ENCODE results near the gene LAMB1.
A peak's percentile ranks its signal among the peaks of the same experiment; 100 is the strongest.

LAMB1 gene

DNA sequence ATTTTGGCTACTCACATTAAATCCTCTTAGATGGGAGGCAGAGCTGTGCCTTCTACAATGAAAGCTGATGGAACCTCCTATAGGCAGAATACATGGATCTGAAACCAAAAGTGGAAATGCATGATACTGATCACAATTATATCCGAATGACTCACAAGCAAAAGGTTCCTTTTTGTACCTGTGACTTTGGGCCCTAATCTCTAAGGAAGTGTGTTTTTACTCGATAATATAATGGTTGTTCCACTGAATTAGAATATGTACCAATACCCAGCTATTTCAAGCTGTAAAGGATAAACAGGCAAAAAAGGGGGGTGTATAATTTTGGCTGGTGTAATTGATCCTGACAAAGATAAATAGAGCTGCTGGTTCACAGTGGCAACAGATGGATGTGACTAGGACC lies 17.6 kb upstream of the LAMB1 start:
- no peak for DNase-seq

DNA sequence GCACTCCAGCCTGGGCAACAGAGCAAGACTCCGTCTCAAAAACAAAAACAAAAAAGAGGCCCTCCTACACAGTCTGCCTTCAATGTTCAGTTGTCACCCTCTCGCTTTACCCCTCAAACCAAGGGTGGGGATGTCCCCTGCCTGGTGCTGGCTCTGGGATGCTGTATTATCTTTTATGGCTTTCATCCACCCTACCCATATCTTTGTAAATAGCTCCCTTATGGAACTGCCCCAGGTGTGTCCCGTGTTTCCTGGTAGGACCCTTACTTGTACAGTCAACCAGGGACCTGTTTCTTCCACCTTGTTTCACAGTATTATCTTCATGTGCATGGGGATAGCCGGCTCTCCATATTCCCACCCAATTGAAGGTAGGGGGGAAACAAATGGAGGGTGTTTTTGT lies 15.7 kb upstream of the LAMB1 start:
- DNase-seq: no peak

DNA sequence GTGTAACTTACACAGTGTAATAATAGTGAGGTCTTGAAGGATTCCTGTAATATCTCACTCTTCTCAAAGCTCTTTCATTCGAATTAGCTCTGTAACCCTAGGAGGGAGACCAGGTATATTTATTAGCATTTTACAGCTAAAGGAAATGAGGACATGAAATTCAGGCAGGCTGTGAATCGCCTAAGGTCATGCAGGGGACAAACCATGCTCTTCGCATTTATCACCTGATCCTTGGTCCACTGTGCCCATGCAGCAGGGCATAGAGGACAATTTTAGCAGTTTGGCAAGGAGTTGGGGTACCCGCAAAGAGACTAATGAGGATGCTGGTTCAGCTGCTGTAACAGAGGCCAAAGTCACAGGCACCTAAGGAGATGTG lies 14.8 kb upstream of the LAMB1 start:
- DNase-seq: no peak

DNA sequence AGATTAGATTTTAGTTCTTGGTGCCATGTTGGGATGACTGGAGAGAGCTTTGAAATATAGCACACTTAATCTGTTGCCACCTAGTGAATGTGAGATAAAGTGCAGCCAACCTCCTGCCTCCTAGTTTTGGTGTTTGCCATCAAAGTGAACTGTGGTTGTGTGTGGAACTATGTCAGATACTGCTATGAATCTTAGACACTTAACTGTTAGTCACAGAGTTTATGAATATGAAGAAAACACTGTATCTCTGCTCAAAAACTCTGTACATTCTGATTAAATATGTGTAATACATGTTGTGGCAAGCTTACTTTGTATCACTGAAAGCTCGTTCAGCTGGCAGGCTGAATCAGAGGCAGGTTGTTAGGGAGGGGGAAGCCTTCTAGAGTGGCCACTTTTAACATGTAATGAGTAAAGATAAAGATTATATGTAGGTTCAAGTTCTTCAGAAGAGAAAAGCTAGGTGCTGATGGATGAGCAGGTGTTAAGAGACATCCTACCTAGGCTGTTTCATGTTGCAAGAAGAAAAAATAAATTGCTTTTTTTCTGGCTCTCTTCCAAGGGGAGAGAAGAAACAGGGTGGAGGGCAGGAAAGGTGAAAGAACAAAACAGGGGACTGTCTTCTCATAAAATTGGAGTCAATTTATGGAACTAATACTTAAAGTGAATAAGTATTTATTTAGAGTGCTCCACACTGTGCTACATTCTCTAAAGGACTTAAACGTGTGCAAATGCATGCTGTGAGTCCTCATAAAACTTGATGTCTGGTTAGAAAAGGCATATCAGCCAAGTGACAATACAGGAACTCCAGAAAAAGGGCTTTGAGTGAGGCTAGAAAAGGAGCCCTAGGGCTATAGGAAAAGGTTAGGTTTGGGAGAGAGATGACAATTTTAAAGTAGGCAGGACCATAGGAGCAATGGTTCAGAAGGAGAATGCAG lies 14.1 kb upstream of the LAMB1 start:
- DNase-seq: no peak

DNA sequence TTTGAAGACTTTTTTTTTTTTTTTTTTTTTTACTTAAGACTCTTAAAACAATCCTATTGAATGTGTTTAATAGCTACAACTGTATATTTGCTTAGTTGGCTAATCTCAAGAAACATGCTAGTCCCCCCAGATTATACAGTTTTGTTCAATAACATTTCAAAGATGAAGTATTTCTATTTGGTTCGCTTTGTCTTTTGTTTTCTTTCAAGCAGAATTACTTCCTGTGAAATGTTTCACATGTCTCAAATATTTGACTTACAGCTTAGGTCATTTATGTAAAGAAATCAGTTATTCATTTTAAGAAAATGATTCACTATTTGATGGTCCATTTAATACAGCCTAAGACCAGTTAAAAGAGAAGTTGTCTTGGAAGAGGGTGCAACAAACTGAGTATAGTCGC lies 12.8 kb upstream of the LAMB1 start:
- DNase-seq: no peak

DNA sequence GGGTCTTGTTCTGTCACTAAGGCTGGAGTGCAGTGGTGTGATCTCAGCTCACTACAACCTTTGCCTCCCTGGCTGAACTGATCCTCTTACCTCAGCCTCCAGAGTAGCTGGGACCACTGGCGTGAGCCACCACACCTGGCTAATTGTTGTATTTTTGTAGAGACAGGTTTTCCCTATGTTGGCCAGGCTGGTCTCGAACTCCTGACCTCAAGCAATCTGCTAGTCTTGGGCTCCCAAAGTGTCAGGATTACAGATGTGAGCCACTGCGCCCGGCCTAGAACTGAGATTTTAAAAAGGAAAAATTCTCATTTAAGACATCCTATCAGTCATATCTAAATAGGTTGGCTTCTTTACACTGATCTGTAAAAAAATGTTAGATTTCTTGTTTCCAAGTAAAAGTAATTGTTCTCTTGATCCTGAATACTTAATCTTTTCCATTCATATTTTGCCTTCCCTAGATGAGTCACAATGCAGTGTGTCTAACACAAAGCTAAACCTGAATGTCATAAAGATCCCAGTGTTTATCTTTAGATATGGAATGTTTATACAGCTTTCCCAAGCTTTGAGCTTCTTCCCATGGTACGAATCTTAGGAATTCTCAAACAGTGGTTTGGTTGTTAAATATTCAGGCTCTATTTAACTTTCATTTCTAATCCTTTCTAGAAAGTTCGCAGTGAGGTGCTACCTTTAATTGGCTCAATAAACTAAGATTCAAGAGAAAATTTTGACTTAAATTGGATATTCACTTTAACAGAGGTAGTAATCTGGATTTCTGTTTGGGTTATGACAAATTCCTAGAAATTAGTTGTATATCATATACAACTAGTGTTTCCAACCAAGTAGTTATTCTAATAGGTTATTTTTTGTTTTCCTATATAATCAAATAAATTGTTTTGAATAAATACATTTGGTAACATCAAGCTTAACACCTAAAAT lies 12.1 kb upstream of the LAMB1 start:
- DNase-seq: no peak

DNA sequence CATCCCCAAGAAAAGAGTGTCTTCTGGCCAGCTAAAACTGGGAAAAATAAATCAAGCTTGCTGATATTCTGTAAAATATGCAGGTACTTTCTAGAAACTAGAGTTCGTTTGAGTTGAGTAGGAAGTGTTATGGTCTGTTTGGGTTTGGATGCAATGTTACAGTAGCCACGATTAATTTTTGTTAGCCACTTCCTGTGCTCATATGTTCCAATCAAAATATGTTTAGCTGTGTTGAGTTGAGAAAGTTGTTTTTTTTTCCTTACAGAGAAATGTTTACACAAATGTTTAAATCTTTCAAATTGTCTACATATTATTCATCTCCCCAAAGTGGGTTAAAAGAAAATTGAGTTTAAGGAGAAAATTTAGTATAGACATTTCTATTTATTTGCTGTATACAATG lies 11.3 kb upstream of the LAMB1 start:
- DNase-seq: no peak

DNA sequence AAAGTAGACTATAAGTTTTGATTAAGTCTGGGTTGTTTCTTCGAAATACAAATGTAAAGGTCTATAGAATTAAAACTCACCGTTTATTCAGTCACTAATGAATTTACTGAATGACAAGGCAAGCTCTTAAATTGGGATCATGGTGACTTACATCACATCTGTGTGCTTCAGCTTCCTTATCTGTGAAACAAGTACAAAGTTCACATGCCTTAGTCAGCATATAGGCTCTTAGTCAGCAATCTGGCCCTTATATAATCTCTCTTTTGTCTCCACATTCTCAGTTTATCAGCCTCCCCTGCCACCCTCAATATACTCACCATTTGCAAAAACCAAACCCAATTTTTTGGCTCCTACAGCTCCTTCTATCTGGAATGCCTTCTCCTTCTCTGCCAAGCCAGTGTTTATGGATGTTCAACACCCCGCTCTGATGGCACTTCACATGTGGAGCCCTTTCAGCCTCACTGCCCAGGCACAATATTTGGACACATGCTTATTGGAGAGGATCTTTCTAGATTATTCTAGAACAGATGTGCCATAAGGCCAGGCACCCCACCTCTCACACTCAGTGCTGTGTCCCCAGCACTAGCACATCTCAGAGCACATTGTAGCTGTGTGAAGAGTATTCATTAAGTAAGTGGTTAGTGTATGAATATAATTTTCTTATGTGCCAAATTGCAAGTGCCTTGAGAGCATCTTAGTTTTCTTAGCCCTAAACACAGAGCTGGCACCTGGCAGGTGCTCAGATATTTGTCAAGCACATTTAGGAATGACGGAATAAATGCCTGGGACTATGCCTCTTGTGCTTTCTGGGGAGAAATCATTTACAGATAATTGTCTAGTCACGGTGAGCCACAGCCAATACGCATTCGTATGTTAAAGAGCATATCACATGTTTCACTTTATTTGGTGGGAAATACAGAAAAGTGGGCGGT lies 9.8 kb upstream of the LAMB1 start:
- DNase-seq: no peak

DNA sequence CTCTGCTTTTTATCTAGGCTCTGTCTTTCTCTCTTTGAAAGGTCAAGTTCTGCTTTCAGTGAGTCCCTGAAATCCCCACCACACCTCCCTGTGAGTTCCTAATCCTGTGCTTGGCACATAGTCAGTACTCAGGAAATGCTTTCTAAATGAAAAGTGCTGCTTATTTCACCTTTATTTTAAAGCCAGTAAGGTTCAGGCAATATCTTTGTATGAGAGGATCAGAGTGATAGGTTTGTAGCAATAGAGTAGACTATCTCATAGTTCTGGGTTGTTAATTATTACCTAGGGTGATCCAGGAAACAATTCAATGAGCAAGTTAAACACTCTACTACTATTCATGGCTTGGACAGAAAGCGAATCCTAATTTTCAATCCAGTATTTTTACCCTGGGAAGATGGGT lies 7.4 kb upstream of the LAMB1 start:
- no peak for DNase-seq

DNA sequence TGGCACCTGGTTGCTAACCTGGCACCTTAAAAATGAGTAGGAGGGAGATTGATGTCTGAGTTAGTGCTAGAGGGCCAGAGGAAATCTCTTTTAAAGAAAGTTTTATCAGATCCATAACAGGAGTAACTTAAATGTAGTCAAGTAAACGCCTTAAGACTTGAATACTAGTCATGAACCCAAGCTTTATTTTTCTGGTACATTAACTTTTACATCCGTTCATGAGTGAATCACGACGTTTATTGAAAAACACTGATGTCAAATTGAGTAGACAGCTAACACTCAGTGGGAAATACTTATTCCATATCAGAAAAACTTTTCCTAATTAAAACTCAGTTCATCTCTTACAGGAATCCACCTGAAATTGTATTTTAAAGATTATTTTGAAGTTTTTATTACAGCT lies 6.9 kb upstream of the LAMB1 start:
- DNase-seq: no peak

DNA sequence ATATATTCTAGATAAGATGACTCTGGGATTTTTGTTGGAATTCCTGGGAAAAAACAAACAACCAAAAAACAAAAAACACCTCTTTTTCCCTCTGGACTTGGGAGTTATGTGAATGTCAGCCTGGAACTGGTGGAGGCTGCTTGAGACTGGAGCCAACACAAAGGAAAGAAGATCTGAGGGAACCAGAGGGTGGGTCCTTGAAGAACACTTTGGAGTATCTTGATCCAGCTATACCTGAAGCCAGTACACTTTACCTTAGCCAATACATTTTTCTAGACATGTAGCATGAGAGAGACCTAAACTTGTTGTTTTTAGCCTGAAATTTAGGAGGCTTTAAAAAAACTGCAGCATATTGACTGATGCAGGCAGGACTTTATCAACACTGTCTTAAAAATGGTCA lies 5.9 kb upstream of the LAMB1 start:
- no peak for DNase-seq

DNA sequence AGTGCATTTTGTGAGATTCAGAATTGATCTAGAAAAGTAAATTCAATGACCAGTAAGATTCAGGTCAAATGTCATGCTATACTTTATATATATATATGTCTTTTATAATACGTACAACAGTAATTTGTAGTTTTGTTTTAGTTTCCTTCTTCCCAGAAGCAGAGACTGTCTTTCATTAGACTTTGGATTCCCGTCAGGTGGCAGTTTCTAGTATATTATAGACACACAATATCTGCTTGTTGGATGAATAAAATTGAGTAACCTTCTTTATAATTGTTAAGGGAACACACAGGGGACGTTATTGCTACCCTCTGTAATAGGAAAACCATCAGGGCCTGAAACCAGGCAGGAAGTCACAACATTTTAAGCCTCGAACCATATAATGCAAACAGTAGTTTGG lies 5.3 kb upstream of the LAMB1 start:
- DNase-seq: no peak

DNA sequence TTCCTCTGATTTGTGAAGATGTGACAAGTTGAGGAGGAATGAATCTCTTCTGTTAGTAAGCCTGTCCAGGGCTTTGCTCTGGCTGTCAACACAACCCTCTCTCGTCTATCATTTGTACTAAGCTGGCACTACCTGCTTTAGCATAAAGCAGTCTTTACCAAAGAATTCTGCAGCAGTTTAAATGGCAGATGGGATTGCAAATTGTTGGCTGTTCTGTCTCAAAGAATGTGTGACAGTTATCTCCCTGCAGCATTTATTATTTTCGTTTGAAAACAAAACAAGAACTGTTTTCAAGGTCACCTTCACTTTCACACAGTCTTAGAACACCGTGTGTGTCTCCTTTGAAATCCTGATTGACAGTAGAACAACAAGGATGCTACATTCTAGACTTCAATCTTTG lies 4.8 kb upstream of the LAMB1 start:
- DNase-seq: no peak

DNA sequence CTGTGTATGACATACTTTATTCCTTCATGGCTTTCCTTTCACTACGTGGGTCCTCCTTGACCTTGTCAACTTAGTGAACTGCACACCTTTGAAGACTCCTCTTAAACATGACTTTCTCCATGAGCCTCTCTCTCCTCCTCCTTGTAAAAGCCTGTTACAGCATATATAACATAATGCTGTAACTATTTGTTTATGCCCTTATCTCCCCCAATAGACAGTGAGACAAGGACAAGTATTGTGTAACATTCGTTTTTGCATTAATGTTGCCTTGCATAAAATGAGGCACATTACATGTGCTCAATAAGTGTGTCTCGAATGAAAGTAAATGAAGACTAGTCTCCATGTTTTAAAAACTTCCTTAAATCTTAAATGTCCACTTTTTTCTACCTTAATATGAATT lies 4.3 kb upstream of the LAMB1 start:
- DNase-seq: no peak

DNA sequence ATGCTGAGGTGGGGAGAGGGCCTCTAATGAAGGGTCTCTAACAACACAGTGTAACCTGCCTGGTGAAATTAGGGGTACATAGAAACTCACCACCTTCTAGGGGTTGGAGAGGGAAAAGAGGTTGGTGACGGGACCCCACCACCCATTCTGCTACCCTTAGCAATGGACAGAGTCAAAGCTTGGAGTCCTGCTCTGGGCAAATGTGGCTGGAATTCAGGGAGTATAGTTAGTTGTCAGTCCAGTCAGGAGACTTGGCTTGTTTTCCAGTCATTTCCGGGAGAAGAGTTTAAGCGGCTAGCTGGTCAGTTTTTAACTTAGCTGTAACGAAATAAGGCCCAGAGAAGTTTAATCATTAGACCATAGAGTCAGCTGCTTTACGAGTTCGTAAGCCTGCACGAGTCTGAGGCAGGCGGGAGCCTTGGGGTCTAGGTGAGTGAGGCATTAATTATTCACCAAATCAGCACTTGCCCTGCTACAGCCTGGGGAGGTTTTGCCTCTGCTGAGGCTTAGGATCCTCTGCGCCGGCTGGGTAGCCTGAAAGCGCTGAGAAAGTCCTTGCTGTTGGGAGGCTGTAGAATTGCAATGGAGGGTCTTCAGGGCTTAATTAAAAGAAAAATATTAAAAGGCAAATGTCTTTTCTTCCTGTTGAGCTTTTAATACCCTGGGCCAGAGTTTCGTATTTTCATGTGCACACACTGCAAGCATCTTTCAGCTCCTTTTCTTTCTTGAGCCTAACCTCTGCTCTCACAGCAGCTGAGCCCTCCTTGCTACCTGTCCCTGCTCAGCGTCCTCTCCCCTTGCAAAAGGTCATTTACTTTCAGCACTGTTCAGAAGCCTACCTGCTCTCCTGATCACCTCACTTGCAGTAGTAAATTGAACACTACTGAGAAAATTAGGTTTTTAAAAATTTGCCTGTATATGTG lies 1.5 kb upstream of the LAMB1 start:
- DNase-seq: peak; percentile 72

DNA sequence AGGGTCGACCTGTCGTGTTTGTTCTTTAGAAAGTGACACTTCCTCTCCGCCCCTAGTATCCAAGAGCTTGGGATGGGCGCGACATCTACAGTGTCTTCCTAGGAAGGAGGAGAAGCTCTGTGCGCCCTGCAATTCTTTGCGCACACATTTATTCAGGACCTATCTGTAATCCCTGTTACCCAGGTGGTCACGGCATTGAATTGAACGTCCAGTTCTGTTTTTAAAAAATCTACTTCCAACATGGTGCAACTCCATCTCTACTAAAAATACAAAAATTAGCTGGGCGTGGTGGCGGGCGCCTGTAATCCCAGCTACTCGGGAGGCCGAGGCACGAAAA lies 606 bp upstream of the LAMB1 start:
- DNase-seq: no peak

DNA sequence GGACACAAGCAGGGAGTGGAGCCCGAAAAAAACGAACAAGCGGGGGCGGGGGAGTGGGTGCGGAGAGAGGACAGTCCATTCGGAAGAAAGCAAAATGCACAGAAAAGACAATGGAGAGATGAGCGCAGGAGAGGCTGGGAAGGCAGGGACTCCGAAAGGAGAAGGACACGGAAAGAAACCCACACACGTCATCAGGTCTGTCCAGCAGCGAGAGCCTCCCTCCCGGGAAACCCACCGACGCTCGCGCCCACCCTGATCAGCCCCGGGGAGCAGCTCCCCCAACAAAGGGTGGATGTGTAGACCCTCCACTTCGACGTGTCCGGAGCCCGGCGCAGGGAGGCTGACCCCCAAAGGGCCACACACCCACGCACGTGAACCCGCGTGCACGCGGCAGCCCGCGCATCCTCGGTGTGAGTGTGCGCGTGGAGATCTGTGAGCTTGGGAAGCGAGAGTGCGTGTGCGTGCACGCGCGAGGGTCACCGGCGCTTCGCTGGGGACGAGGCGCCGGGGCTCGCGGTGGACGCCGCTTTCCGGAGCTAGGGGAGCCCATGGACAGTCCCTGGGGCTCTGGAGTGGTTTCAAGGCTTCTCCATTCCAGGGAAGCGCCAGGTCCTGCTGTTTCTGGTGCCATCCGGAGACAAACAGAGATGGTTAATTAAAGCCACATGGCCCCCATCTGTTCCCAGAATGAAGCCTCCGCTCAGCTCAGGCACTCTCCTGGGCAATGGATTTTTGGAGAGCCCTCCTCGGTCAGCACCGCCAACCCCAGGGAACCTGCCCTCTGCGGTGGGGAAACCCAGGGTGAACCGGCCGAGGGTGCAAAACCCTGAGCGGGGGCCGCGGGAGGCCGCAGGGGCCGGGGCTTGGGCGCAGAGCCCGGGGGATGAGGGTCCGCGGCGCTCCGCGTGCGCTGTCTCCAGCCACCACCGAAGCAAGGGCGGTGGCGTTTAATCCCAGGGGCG lies 916 bp downstream of the LAMB1 start:
- peak; percentile 78 for DNase-seq

DNA sequence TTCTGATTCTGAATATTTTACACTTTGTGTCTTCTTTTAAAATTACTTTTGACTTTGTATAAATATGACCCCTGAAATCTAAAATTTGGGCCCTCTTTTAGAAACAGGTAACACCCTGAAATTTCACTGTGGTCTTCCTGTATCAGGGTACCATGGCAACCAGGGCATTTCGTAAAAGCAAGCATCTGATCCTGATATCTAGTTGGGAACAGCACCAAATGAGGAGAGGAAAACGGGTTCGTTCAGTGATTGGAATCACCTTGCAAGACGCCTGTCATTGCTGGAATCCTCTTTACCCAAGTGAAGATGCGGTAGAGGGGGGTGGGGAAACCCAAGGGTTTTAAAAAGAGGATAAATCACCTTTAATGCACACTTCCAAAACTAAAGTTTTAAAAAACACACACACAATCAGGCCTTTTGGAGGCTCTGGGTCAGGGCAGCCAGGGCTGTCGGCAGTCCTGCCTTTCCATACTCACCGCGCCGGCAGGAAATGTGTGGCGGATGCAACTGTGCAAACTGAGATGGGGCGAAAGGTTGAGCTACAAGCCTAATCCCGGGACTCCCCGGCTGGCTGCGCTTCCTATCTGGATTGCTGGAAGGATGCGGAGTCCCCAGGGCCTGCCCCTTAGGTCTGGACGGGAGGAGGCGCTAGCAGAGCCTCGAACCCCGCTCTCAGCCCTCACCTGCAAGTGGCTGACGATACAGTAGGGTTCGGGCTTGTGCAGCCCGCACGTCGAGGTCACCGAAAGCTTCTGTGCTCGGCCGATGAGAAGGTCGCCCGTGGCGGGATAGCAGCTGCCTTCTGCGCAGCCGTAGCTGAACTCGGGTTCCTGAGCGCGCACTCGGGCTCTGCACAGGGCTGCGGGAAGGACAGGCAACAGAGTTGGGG lies 1.8 kb downstream of the LAMB1 start:
- peak; percentile 74 for DNase-seq
